ENCODE data around the gene ABCA13. TPM values are rescaled to one million over a fixed set of nuclear protein-coding genes. Genes with fewer than 3 reads are reported as not detected.

The ABCA13 gene
- polyA plus RNA-seq, 3 donors, result 0.10 to 0.41 (median 0.37) TPM

GRCh38 chr7:48525736-48526732, 354.8 kb downstream of the ABCA13 start:
- H3K27me3 Mint-ChIP-seq (ENCODE audit: low read depth in 3 of 3), result peaks cover 2 to 7% (median 4%) of the 10 kb centered on the region in 3 donors
- intact Hi-C loops (cut with micrococcal nuclease), result no loop called here

DNA sequence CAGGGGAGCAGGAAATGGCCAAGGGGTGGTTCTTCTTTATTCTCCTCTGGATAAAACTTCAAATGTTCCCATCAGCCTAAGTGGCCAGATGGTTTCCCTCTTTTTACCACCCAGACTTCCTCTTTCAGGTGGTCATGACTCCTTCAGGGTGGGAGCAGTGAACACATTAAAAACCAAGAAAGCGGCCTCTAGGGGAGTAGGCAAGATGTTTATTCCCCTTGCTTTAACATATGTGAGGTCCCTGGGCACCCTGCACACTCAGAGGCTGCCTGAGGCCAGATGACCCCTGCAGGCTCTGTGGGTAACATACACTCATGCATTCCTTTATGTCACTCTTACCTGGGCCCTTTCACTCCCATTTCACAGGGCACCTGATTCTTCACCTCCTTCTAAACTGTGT, 357.4 kb downstream of the ABCA13 start:
- no peak overlapping the region for H3K27ac Mint-ChIP-seq

More at GRCh38 chr7:48525736-48526732, 354.8 kb downstream of the ABCA13 start:
- Mint-ChIP-seq H3K4me3 (no peak overlapping the region), H3K9me3 (peaks cover 0 to 6% (median 2%) of the 10 kb centered on the region in 7 donors), H3K27ac (no peak overlapping the region), H3K4me1 (peaks cover 4% of the 10 kb centered on the region), H3K36me3 (no peaks in the 10 kb centered on the region)
- H3K4me2 ChIP-seq (replicated peaks; ENCODE audit: extremely low read depth, low read length, poor library complexity, severe bottlenecking), result no peak overlapping the region
- H4K20me1 ChIP-seq (ENCODE audit: insufficient read depth, low read length), result no peaks in the 10 kb centered on the region
- no peak for DNase-seq
- H3K27me3 ChIP-seq (ENCODE audit: control insufficient read depth in 2 of 2, insufficient read depth in 2 of 2, low read length in 2 of 2), result no peaks in the 10 kb centered on the region
- H3K9me3 ChIP-seq (replicated peaks in 1 of 2; ENCODE audit: control insufficient read depth in 1 of 2, insufficient read depth in 1 of 2, low read length in 2 of 2), result no peaks in the 10 kb centered on the region
- no peak overlapping the region for H3K4me3 ChIP-seq (replicated peaks in 1 of 3; ENCODE audit: low read depth in 2 of 3, low read length in 3 of 3)
- H3K9ac ChIP-seq (ENCODE audit: insufficient read depth, low read length, poor library complexity, severe bottlenecking), result no peak overlapping the region
- 86% methylated on average over 1 of the region's 3 CpGs for WGBS (ENCODE audit: insufficient coverage)
- no peaks in the 10 kb centered on the region for H3K79me2 ChIP-seq (ENCODE audit: insufficient read depth, low read length)
- H3K36me3 ChIP-seq (replicated peaks in 1 of 2; ENCODE audit: control insufficient read depth in 1 of 2, insufficient read depth in 2 of 2, low read length in 2 of 2), result no peaks in the 10 kb centered on the region
- H3K4me1 ChIP-seq (ENCODE audit: control insufficient read depth in 1 of 2, insufficient read depth in 2 of 2, low read length in 2 of 2), result no peaks in the 10 kb centered on the region
- TF ChIP-seq CTCF (IDR thresholded peaks at IDR 0.05), result no peak
- no peak overlapping the region for H3K27ac ChIP-seq (ENCODE audit: low read depth in 1 of 2, low read length in 2 of 2)
- no peak overlapping the region for H2AFZ ChIP-seq (ENCODE audit: insufficient read depth, low read depth, low read length, poor library complexity, severe bottlenecking)

More for the DNA sequence above, 357.4 kb downstream of the ABCA13 start:
- no peak overlapping the region for H3K9ac ChIP-seq (ENCODE audit: insufficient read depth, low read length, poor library complexity, severe bottlenecking)
- H3K4me2 ChIP-seq (replicated peaks; ENCODE audit: extremely low read depth, low read length, poor library complexity, severe bottlenecking), result no peak overlapping the region
- no peak for TF ChIP-seq CTCF (IDR thresholded peaks at IDR 0.05)
- DNase-seq, result no peak
- H2AFZ ChIP-seq (ENCODE audit: insufficient read depth, low read depth, low read length, poor library complexity, severe bottlenecking), result no peak overlapping the region
- no peak overlapping the region for H3K27ac ChIP-seq (ENCODE audit: low read depth in 1 of 2, low read length in 2 of 2)
- no peaks in the 10 kb centered on the region for H3K9me3 ChIP-seq (replicated peaks in 1 of 2; ENCODE audit: control insufficient read depth in 1 of 2, insufficient read depth in 1 of 2, low read length in 2 of 2)
- intact Hi-C loops (cut with micrococcal nuclease), result no loop called here
- H3K27me3 ChIP-seq (ENCODE audit: control insufficient read depth in 2 of 2, insufficient read depth in 2 of 2, low read length in 2 of 2), result no peaks in the 10 kb centered on the region
- Mint-ChIP-seq H3K9me3 (peaks cover under 1 to 6% (median 3%) of the 10 kb centered on the region in 7 donors), H3K36me3 (no peaks in the 10 kb centered on the region), H3K4me1 (peaks cover 4% of the 10 kb centered on the region), H3K27me3 (ENCODE audit: low read depth in 3 of 3) (peaks cover 0 to 2% (median 0%) of the 10 kb centered on the region in 3 donors), H3K4me3 (no peak overlapping the region)
- no peaks in the 10 kb centered on the region for H4K20me1 ChIP-seq (ENCODE audit: insufficient read depth, low read length)
- no peaks in the 10 kb centered on the region for H3K79me2 ChIP-seq (ENCODE audit: insufficient read depth, low read length)
- no peaks in the 10 kb centered on the region for H3K36me3 ChIP-seq (replicated peaks in 1 of 2; ENCODE audit: control insufficient read depth in 1 of 2, insufficient read depth in 2 of 2, low read length in 2 of 2)
- no peaks in the 10 kb centered on the region for H3K4me1 ChIP-seq (ENCODE audit: control insufficient read depth in 1 of 2, insufficient read depth in 2 of 2, low read length in 2 of 2)
- H3K4me3 ChIP-seq (replicated peaks in 1 of 3; ENCODE audit: low read depth in 2 of 3, low read length in 3 of 3), result no peak overlapping the region
- 60% methylated on average over 1 of the region's 1 CpG for WGBS (ENCODE audit: insufficient coverage)
